HepG2 (cell line): ENCODE data around the gene SAMD4B. TPM values are rescaled to one million over a fixed set of nuclear protein-coding genes. Genes with fewer than 3 reads are reported as not detected.

ENCODE experiments used
- AGO2 ChIP-seq: fragments of 200-400 bp; formaldehyde crosslinking; optimal IDR thresholded peaks from 2 replicates; pipeline ENCODE3; 2017; ENCODE audit warnings: mild to moderate bottlenecking, low read depth, low read length, moderate library complexity
- CAMTA2 ChIP-seq: sonication (generic); formaldehyde crosslinking; IDR thresholded peaks from 2 replicates; pipeline ENCODE4 v1.4.0; 2020; ENCODE audit warnings: mild to moderate bottlenecking, missing genetic modification reagents, borderline replicate concordance
- CBX2 ChIP-seq, 2 experiments: fragments of 200-600 bp in 1 of 2; sonication (generic); formaldehyde crosslinking in 1 of 2; IDR thresholded peaks; 2 replicates each; pipeline versions ENCODE4 v1.7.0 to v1.8.1; 2018 to 2022; ENCODE audit warnings: low read depth in 2 of 2, low read length in 1 of 2, mild to moderate bottlenecking in 1 of 2, missing genetic modification reagents in 1 of 2
- CENPT ChIP-seq: sonication (generic); formaldehyde crosslinking; IDR thresholded peaks from 2 replicates; pipeline ENCODE4 v1.8.0; 2022; ENCODE audit warnings: low read depth, mild to moderate bottlenecking, moderate library complexity, missing genetic modification reagents
- CREM ChIP-seq, 2 experiments: sonication (generic) in 1 of 2; formaldehyde crosslinking in 1 of 2; IDR thresholded peaks; 2 replicates each; pipeline versions ENCODE4 v1.4.0 to v1.6.1; 2016 to 2020; ENCODE audit warnings: antibody characterized with exemption in 1 of 2, mild to moderate bottlenecking in 1 of 2, missing genetic modification reagents in 1 of 2
- FOSL2 ChIP-seq: sonication (generic); formaldehyde crosslinking; IDR thresholded peaks from 2 replicates; pipeline ENCODE4 v1.4.0; 2020; ENCODE audit warnings: missing genetic modification reagents
- HOXA7 ChIP-seq: sonication (generic); formaldehyde crosslinking; IDR thresholded peaks from 2 replicates; pipeline ENCODE4 v1.8.1; 2022; ENCODE audit warnings: mild to moderate bottlenecking, missing genetic modification reagents, moderate library complexity
- RBM22 ChIP-seq: fragments of 200-400 bp; formaldehyde crosslinking; optimal IDR thresholded peaks from 2 replicates; pipeline ENCODE3; 2017; ENCODE audit warnings: mild to moderate bottlenecking, low read length, moderate library complexity
- RFX5 ChIP-seq: IDR thresholded peaks from 2 replicates; pipeline ENCODE4 v1.6.1; 2011; ENCODE audit warnings: low read depth, low read length, improper control_type of control experiment
- SCMH1 ChIP-seq: sonication (generic); formaldehyde crosslinking; IDR thresholded peaks from 2 replicates; pipeline ENCODE4 v1.9.0; 2021; ENCODE audit warnings: missing genetic modification reagents, mild to moderate bottlenecking, borderline replicate concordance
- SNAPC2 ChIP-seq: sonication (generic); formaldehyde crosslinking; IDR thresholded peaks from 2 replicates; pipeline ENCODE4 v1.8.1; 2022; ENCODE audit warnings: mild to moderate bottlenecking, missing genetic modification reagents
- SP1 ChIP-seq, 2 experiments: fragments of 450-650 bp in 1 of 2; sonication (generic) in 1 of 2; formaldehyde crosslinking in 1 of 2; IDR thresholded peaks; 2 replicates each; pipeline versions ENCODE4 v1.4.0 to v1.6.1; 2016 to 2020; ENCODE audit warnings: missing genetic modification reagents in 1 of 2
- SRF ChIP-seq: IDR thresholded peaks from 2 replicates; pipeline ENCODE4 v1.6.1; 2011; ENCODE audit warnings: mild to moderate bottlenecking, low read depth, low read length, moderate library complexity
- ZFP82 ChIP-seq: sonication (generic); formaldehyde crosslinking; IDR thresholded peaks from 2 replicates; pipeline ENCODE4 v1.5.1; 2020; ENCODE audit warnings: mild to moderate bottlenecking, missing genetic modification reagents, borderline replicate concordance
- ZNF138 ChIP-seq: sonication (generic); formaldehyde crosslinking; IDR thresholded peaks from 2 replicates; pipeline ENCODE4 v1.5.0; 2020; ENCODE audit warnings: mild to moderate bottlenecking, low read depth, missing genetic modification reagents
- ZNF180 ChIP-seq: sonication (generic); formaldehyde crosslinking; IDR thresholded peaks from 2 replicates; pipeline ENCODE4 v1.4.0; 2020; ENCODE audit warnings: low read depth, missing genetic modification reagents, borderline replicate concordance
- ZNF280B ChIP-seq: sonication (generic); formaldehyde crosslinking; IDR thresholded peaks from 2 replicates; pipeline ENCODE4 v1.5.0; 2020; ENCODE audit warnings: missing genetic modification reagents, mild to moderate bottlenecking, borderline replicate concordance
- ZNF329 ChIP-seq: sonication (generic); formaldehyde crosslinking; IDR thresholded peaks from 2 replicates; pipeline ENCODE4 v1.9.0; 2021; ENCODE audit warnings: low read depth, mild to moderate bottlenecking, missing genetic modification reagents
- ZNF556 ChIP-seq: sonication (generic); formaldehyde crosslinking; IDR thresholded peaks from 2 replicates; pipeline ENCODE4 v1.4.0; 2020; ENCODE audit warnings: mild to moderate bottlenecking, missing genetic modification reagents, borderline replicate concordance
- ZNF569 ChIP-seq: sonication (generic); formaldehyde crosslinking; IDR thresholded peaks from 2 replicates; pipeline ENCODE4 v1.5.0; 2020; ENCODE audit warnings: mild to moderate bottlenecking, missing genetic modification reagents, moderate library complexity, borderline replicate concordance
- ZNF724P ChIP-seq: sonication (generic); formaldehyde crosslinking; IDR thresholded peaks from 2 replicates; pipeline ENCODE4 v1.8.0; 2022; ENCODE audit warnings: missing genetic modification reagents, borderline replicate concordance
- polyA plus RNA-seq, 8 experiments: library from polyadenylated mRNA; depleted of rRNA in 3 of 8; stranded (reverse) in 7 of 8; unstranded in 1 of 8; fragments of >200 nt; fragmentation: Illumina TruSeq in 4 of 8; extraction: Trizol in 4 of 8; gene quantifications; 2 replicates each; pipeline versions ENCODE4 v1.2.1 to v1.2.3, GENCODE V29; 2011 to 2016; ENCODE audit warnings: low read depth in 4 of 8, missing spikeins in 1 of 8, mixed read lengths in 1 of 8; ENCODE audit not compliant: insufficient read depth in 1 of 8
- total RNA-seq, 5 experiments: library from RNA; depleted of rRNA; stranded (reverse); fragments of >200 nt; fragmentation: Illumina TruSeq; extraction: Trizol; gene quantifications; 2 replicates each; pipeline ENCODE4 v1.2.3, GENCODE V29; 2016; ENCODE audit warnings: low read depth in 1 of 5
- TF ChIP-seq, protein P1 (sequence below): sonication (generic); formaldehyde crosslinking; IDR thresholded peaks from 2 replicates; pipeline ENCODE4 v1.5.0; 2020; ENCODE audit warnings: mild to moderate bottlenecking, missing genetic modification reagents
- TF ChIP-seq, protein P2 (sequence below): IDR thresholded peaks from 2 replicates; pipeline ENCODE4 v1.6.1; 2016; ENCODE audit warnings: missing compliant biosample characterization, missing genetic modification reagents, borderline replicate concordance

SAMD4B gene
- total and polyA plus RNA-seq, 2 of the 13 experiments (the other 11 are each of a cell fraction or from before 2014, with no cell fraction given), result 26.0 to 31.8 TPM

- TF ChIP-seq ZNF280B (CRISPR knock-in tag), result peak; percentile 73; the same call in 1 of the 2 replicates
- TF ChIP-seq ZNF180, result no peak
- no peak for TF ChIP-seq SCMH1 (CRISPR knock-in tag)
- no peak for TF ChIP-seq ZFP82 (CRISPR knock-in tag)
- no peak for TF ChIP-seq CBX2 (IDR thresholded peaks at IDR 0.05; ENCODE audit: low read depth, low read length)
- TF ChIP-seq CBX2 (CRISPR knock-in tag; IDR thresholded peaks at IDR 0.05; ENCODE audit: low read depth), result no peak
- no peak for TF ChIP-seq ZNF569 (CRISPR knock-in tag)
- no peak for TF ChIP-seq HOXA7 (CRISPR knock-in tag)
- no peak for TF ChIP-seq SRF
- no peak for TF ChIP-seq ZNF724P
- TF ChIP-seq CREM (IDR thresholded peaks at IDR 0.05), result peak; percentile 62; the same call in 1 of the 2 replicates
- TF ChIP-seq CREM (CRISPR knock-in tag; IDR thresholded peaks at IDR 0.05), result no peak
- peak; percentile 83 for TF ChIP-seq FOSL2 (CRISPR knock-in tag)
- TF ChIP-seq ZNF329, result no peak
- TF ChIP-seq SNAPC2 (CRISPR knock-in tag), result no peak
- TF ChIP-seq RBM22, result peak; percentile 35
- TF ChIP-seq ZNF138 (CRISPR knock-in tag), result no peak
- peak; percentile 92; the same call in 1 of the 2 replicates for TF ChIP-seq ZNF556 (CRISPR knock-in tag)
- no peak for TF ChIP-seq CAMTA2 (CRISPR knock-in tag)
- TF ChIP-seq SP1 (IDR thresholded peaks at IDR 0.05), result no peak
- TF ChIP-seq SP1 (CRISPR knock-in tag; IDR thresholded peaks at IDR 0.05), result peak; percentile 53; the same call in 1 of the 2 replicates
- TF ChIP-seq, protein P1, sequence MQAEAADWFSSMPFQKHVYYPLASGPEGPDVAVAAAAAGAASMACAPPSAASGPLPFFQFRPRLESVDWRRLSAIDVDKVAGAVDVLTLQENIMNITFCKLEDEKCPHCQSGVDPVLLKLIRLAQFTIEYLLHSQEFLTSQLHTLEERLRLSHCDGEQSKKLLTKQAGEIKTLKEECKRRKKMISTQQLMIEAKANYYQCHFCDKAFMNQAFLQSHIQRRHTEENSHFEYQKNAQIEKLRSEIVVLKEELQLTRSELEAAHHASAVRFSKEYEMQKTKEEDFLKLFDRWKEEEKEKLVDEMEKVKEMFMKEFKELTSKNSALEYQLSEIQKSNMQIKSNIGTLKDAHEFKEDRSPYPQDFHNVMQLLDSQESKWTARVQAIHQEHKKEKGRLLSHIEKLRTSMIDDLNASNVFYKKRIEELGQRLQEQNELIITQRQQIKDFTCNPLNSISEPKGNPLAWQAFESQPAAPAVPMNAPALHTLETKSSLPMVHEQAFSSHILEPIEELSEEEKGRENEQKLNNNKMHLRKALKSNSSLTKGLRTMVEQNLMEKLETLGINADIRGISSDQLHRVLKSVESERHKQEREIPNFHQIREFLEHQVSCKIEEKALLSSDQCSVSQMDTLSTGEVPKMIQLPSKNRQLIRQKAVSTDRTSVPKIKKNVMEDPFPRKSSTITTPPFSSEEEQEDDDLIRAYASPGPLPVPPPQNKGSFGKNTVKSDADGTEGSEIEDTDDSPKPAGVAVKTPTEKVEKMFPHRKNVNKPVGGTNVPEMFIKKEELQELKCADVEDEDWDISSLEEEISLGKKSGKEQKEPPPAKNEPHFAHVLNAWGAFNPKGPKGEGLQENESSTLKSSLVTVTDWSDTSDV (CRISPR knock-in tag), result no peak
- TF ChIP-seq CENPT (CRISPR knock-in tag), result no peak
- TF ChIP-seq AGO2, result peak; percentile 72
- TF ChIP-seq, protein P2, sequence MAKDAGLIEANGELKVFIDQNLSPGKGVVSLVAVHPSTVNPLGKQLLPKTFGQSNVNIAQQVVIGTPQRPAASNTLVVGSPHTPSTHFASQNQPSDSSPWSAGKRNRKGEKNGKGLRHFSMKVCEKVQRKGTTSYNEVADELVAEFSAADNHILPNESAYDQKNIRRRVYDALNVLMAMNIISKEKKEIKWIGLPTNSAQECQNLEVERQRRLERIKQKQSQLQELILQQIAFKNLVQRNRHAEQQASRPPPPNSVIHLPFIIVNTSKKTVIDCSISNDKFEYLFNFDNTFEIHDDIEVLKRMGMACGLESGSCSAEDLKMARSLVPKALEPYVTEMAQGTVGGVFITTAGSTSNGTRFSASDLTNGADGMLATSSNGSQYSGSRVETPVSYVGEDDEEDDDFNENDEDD (CRISPR knock-in tag), result no peak
- TF ChIP-seq RFX5, result peak; percentile 31; the same call in 1 of the 2 replicates
These were observed 55.4 kb downstream of the SAMD4B start (continued) for GRCh38 chr19:39397360-39398296.
